Heart left ventricle (tissue), 13 donors: ENCODE results near the gene ZNF536.

ENCODE experiments used
- CTCF ChIP-seq, 12 donors: fragments of 200-600 bp; sonication (generic) in 4 of 12; IDR thresholded peaks; one replicate each; pipeline versions ENCODE4 v1.5.0 to v1.8.0; 2018 to 2022; ENCODE audit warnings: antibody characterized with exemption in 12 of 12, mild to moderate bottlenecking in 5 of 12
- POLR2A ChIP-seq, 2 donors: fragments of 450-650 bp; IDR thresholded peaks; one replicate each; pipeline ENCODE4 v1.6.1; 2017; ENCODE audit warnings: antibody characterized with exemption in 2 of 2, mild to moderate bottlenecking in 2 of 2, moderate library complexity in 2 of 2
- donor health status: ischemic (EF 13 %, LVEDD 7.1; RV severe dilation, severe dysfunction).
- donor health status: DM: no; HTN: yes; CAD: no.
- donor health status: DM: no; HTN: no; CAD: no.
- donor health status: ischemic (EF 25% LVEDD 6.9; RV normal size, moderate dysfunction).
- donor health status: ischemic (EF 25% LVEDD 5.7; RV mildly dilated, moderate dysfunction).
- donor health status: ischemic (EF 35%, LVEDD 5.7; RV mildly dilated, moderate dysfunction).
- donor health status: nonischemic (EF 11% LVEDD 7.7; RV severe dilation, severe dysfunction).
- donor health status: DM: yes; HTN: yes; CAD: no.
- donor health status: PGD.
- donor health status: ischemic (EF 29% LVEDD 5.4; RV normal size, mild dysfunction).
- donor health status: nonischemic (EF 23%, LVEDD 6.1; RV moderate dilation, normal function).

DNA sequence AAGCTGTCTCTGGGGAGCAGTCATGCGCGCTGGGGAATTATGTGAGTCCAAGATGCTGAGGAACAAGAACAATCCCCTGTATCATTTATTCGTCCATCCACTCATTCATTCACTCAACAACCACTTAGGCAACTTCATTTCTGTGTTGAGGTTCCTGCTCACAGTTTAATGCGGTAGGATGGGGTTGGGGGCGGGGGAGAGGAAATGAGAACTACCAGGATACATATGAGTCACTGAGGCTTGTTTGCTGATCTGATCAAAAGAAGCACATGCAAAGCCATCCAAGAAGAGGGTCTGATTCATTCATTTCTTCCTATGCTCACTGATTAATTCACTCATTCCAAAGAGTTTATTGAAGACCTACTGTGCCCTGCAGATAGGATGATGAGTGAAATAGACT lies 20.9 kb downstream of the ZNF536 start:
- TF ChIP-seq CTCF (IDR thresholded peaks at IDR 0.05) (no peak), POLR2A (IDR thresholded peaks at IDR 0.05) (no peak)
